ENCODE measurements around the gene CLBA1.

CLBA1 gene

GRCh38 chr14:104985675-104986486 lies at the start of gene CLBA1:
Gene CLBA1, plus strand, starts transcription at chr14:104985788. Its CDS starts 644 bp downstream, at chr14:104986432.
- H3K4me3 ChIP-seq (ENCODE audit: control insufficient read depth, low read depth, low read length), result peak within 1 kb of the TSS; percentile 67
- peak; percentile 81 for DNase-seq (ENCODE audit: low read depth)
- no peak for TF ChIP-seq CTCF (conservative IDR thresholded peaks at IDR 0.05; ENCODE audit: control insufficient read depth, insufficient read depth, low read depth, low read length)

- no peak overlapping the region for H3K4me3 ChIP-seq (ENCODE audit: control insufficient read depth, low read depth, low read length)
- no peak for TF ChIP-seq CTCF (conservative IDR thresholded peaks at IDR 0.05; ENCODE audit: control insufficient read depth, insufficient read depth, low read depth, low read length)
- DNase-seq (ENCODE audit: low read depth), result no peak
Observed at GRCh38 chr14:104935955-104936354, 49.6 kb upstream of the CLBA1 start.

GRCh38 chr14:104936361-104937155 lies 49.0 kb upstream of the CLBA1 start:
- no peak for DNase-seq (ENCODE audit: low read depth)
- no peak for TF ChIP-seq CTCF (conservative IDR thresholded peaks at IDR 0.05; ENCODE audit: control insufficient read depth, insufficient read depth, low read depth, low read length)
- no peak overlapping the region for H3K4me3 ChIP-seq (ENCODE audit: control insufficient read depth, low read depth, low read length)

GRCh38 chr14:104937161-104937560 lies 48.4 kb upstream of the CLBA1 start:
- no peak for TF ChIP-seq CTCF (conservative IDR thresholded peaks at IDR 0.05; ENCODE audit: control insufficient read depth, insufficient read depth, low read depth, low read length)
- H3K4me3 ChIP-seq (ENCODE audit: control insufficient read depth, low read depth, low read length), result no peak overlapping the region
- DNase-seq (ENCODE audit: low read depth), result no peak

- no peak for DNase-seq (ENCODE audit: low read depth)
- H3K4me3 ChIP-seq (ENCODE audit: control insufficient read depth, low read depth, low read length), result no peak overlapping the region
- TF ChIP-seq CTCF (conservative IDR thresholded peaks at IDR 0.05; ENCODE audit: control insufficient read depth, insufficient read depth, low read depth, low read length), result no peak
Observed at GRCh38 chr14:104937694-104938365, 47.8 kb upstream of the CLBA1 start.

- TF ChIP-seq CTCF (conservative IDR thresholded peaks at IDR 0.05; ENCODE audit: control insufficient read depth, insufficient read depth, low read depth, low read length), result no peak
- no peak for DNase-seq (ENCODE audit: low read depth)
- H3K4me3 ChIP-seq (ENCODE audit: control insufficient read depth, low read depth, low read length), result no peak overlapping the region
Observed at GRCh38 chr14:104938436-104938835, 47.2 kb upstream of the CLBA1 start.

Measured in fibroblast of mammary gland (primary cell).